ENCODE measurements around the gene TMEM51. TPM values are rescaled to one million over a fixed set of nuclear protein-coding genes. Genes with fewer than 3 reads are reported as not detected.

TMEM51 gene
- total and polyA plus RNA-seq, 10 of the 15 experiments (the other 5 are each of a cell fraction or from before 2014, with no cell fraction given) = 0.55 to 4.8 (median 3.1) TPM

GRCh38 chr1:15207829-15208429 lies 54.4 kb downstream of the TMEM51 start (continued):
- TF ChIP-seq REST (IDR thresholded peaks at IDR 0.05; ENCODE audit: low read depth, low read length) (no peak), MLLT1 (IDR thresholded peaks at IDR 0.05) (no peak), RAD51 (IDR thresholded peaks at IDR 0.05) (no peak), RUNX3 (IDR thresholded peaks at IDR 0.05; ENCODE audit: low read length) (no peak), POLR2AphosphoS5 (IDR thresholded peaks at IDR 0.05; ENCODE audit: low read length) (no peak), CHD4 (IDR thresholded peaks at IDR 0.05) (no peak), NR2C2 (IDR thresholded peaks at IDR 0.05; ENCODE audit: borderline replicate concordance, control insufficient read depth, insufficient read length, low read depth) (no peak), POLR2A (IDR thresholded peaks at IDR 0.05; ENCODE audit: low read depth, low read length) (no peak)

All from GM12878 (cell line).